PC-3 (cell line): Measurements from ENCODE around the gene MPDZ. TPM values are rescaled to one million over a fixed set of nuclear protein-coding genes. Genes with fewer than 3 reads are reported as not detected.
"Not testable (repeated sequence)": the region's sequence is repeated elsewhere in the genome, so short reads cannot be mapped to it uniquely, and the experiment has no call there.

ENCODE experiments used
- ATAC-seq: fragments of 200-7000 bp; cut with Tn5 transposase; 2 replicates; pipeline ENCODE4 v1.9.1; 2020; ENCODE audit warnings: mild to moderate bottlenecking, moderate library complexity
- BruUV-seq: library from RNA; stranded (reverse); fragments of 400-500 nt; replicated peaks from 2 replicates; lab custom pipeline; 2021; lab: Mats Ljungman, UMichigan
- CTCF ChIA-PET: fragments of 300-600 bp; sonication (Branson Sonifier 250); formaldehyde crosslinking; loops from one replicate; lab custom pipeline; 2022; ENCODE audit warnings: antibody characterized with exemption; lab: Charles Lee
- POLR2A ChIA-PET: fragments of 300-600 bp; sonication (Branson Sonifier 250); formaldehyde crosslinking; loops from one replicate; lab custom pipeline; 2022; ENCODE audit warnings: antibody characterized with exemption; ENCODE audit not compliant: unreplicated experiment; lab: Charles Lee
- DNase-seq: peaks from one replicate; pipeline ENCODE4 v3.0.0-alpha.2; 2015
- H2AFZ ChIP-seq: fragments of 300-600 bp; sonication (generic); 2 replicates; pipeline ENCODE4 v1.6.0; 2016; ENCODE audit warnings: antibody characterized with exemption, low read length
- H3F3A ChIP-seq: fragments of 300-600 bp; sonication (generic); one replicate; pipeline ENCODE4 v1.6.0; 2017; ENCODE audit warnings: antibody characterized with exemption, low read length, control low read depth, mild to moderate bottlenecking; ENCODE audit not compliant: unreplicated experiment
- H3K27ac ChIP-seq: fragments of 300-600 bp; sonication (generic); 2 replicates; pipeline ENCODE4 v1.5.1; 2016; ENCODE audit warnings: mild to moderate bottlenecking, low read length
- H3K27me3 ChIP-seq: fragments of 300-600 bp; sonication (generic); 2 replicates; pipeline ENCODE4 v1.6.1; 2016; ENCODE audit warnings: low read length, mixed read lengths
- H3K36me3 ChIP-seq: fragments of 300-600 bp; sonication (generic); 2 replicates; pipeline ENCODE4 v1.6.1; 2016; ENCODE audit warnings: low read depth, mixed run types, low read length, mixed read lengths
- H3K4me1 ChIP-seq: fragments of 300-600 bp; sonication (generic); 2 replicates; pipeline ENCODE4 v1.5.1; 2016; ENCODE audit warnings: low read length; ENCODE audit not compliant: insufficient read depth
- H3K4me2 ChIP-seq: fragments of 300-600 bp; sonication (generic); 2 replicates; pipeline ENCODE4 v1.6.0; 2016; ENCODE audit warnings: low read length
- H3K4me3 ChIP-seq: fragments of 300-600 bp; sonication (generic); 2 replicates; pipeline ENCODE4 v1.5.1; 2016; ENCODE audit warnings: mild to moderate bottlenecking, low read length, mixed read lengths
- H3K79me2 ChIP-seq: fragments of 300-600 bp; sonication (generic); 2 replicates; pipeline ENCODE4 v1.6.1; 2017; ENCODE audit warnings: low read length, mixed read lengths
- H3K9ac ChIP-seq: fragments of 300-600 bp; sonication (generic); 2 replicates; pipeline ENCODE4 v1.6.0; 2016; ENCODE audit warnings: mild to moderate bottlenecking, low read length
- H3K9me2 ChIP-seq: fragments of 300-600 bp; sonication (generic); replicated peaks from 2 replicates; pipeline ENCODE4 v1.6.1; 2016; ENCODE audit warnings: mixed run types, low read length, mixed read lengths
- H3K9me3 ChIP-seq: fragments of 300-600 bp; sonication (generic); 2 replicates; pipeline ENCODE4 v1.6.1; 2016; ENCODE audit warnings: low read length, mixed read lengths
- H4K20me1 ChIP-seq: fragments of 300-600 bp; sonication (generic); 2 replicates; pipeline ENCODE4 v1.6.1; 2016; ENCODE audit warnings: low read length, mixed read lengths
- CTCF ChIP-seq: fragments of 300-600 bp; sonication (generic); conservative IDR thresholded peaks from 2 replicates; pipeline ENCODE4 v1.5.1; 2017; ENCODE audit warnings: antibody characterized with exemption, low read depth, mild to moderate bottlenecking, low read length
- EZH2 ChIP-seq: fragments of 300-600 bp; sonication (generic); IDR thresholded peaks from one replicate; pipeline ENCODE4 v1.6.1; 2017; ENCODE audit warnings: antibody characterized with exemption, mild to moderate bottlenecking, low read length; ENCODE audit not compliant: unreplicated experiment
- EZH2phosphoT487 ChIP-seq: fragments of 300-600 bp; sonication (generic); IDR thresholded peaks from 2 replicates; pipeline ENCODE4 v1.6.1; 2018; ENCODE audit warnings: mild to moderate bottlenecking, antibody characterized with exemption, low read length, borderline replicate concordance
- intact Hi-C: fragments of 100-400 bp; cut with micrococcal nuclease; formaldehyde crosslinking; loops from 2 replicates; pipeline ENCODE4 v1.9.0; 2023
- total RNA-seq: library from RNA; depleted of rRNA; stranded (reverse); fragments of >200 nt; gene quantifications from 2 replicates; pipeline ENCODE4 v1.2.3, GENCODE V29; 2014

MPDZ gene
- total RNA-seq, 1 experiment from 2014 or later: 6.1 TPM

DNA sequence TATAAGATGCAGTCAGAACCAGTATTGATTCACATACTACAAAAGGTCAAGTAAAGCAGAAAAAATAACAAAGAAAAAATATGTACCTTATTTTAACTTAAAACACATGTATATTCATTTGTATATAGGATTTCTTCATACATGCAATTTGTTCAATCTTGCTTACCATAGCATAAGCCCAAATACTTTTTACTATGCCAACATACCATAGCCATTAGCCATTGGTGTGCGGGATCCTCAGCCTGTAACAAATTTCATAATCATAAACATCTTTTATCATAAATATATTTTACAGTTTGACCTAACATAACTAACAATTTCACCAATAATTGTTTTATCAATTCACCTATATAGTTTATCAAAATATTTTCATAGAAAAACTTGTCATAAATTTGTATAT lies 51.1 kb downstream of the MPDZ start:
- Histone ChIP-seq H3K27me3 (no peaks in the 10 kb centered on the region), H3K4me2 (no peak overlapping the region), H3K4me1 (no peaks in the 10 kb centered on the region), H3K9ac (no peak overlapping the region), H3K27ac (no peak overlapping the region), H3F3A (no peaks in the 10 kb centered on the region), H3K79me2 (no peaks in the 10 kb centered on the region), H3K9me3 (no peaks in the 10 kb centered on the region), H2AFZ (no peak overlapping the region), H3K36me3 (no peaks in the 10 kb centered on the region), H3K9me2 (no peaks in the 10 kb centered on the region), H3K4me3 (no peak overlapping the region), H4K20me1 (no peaks in the 10 kb centered on the region)
- DNase-seq (no peak), ATAC-seq (no peak)
- POLR2A ChIA-PET: no interaction called here
- CTCF ChIA-PET: no interaction called here
- intact Hi-C loops: no loop called here
- no TSS peak for BruUV-seq
- TF ChIP-seq EZH2: no peak

DNA sequence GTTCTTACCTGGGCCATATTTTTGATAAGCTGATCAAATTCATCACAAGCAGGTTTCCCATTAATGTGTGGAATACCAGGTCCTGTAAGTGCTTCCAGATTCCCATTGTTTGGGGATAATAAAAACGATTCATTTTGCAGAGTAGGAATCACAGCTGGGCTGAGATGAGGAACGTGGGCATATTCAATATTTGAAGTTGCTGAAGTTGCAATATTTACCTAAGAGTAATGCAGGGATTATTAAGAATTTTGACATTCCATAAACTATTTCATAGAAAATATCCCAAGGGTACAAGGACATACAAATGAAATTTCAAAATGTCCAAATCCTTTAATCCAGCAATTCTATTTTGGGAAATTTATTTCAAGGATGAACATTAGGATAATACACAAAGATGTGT lies 55.1 kb downstream of the MPDZ start:
- intact Hi-C loops: no loop called here
- no peaks in the 10 kb centered on the region for H3F3A ChIP-seq
- H2AFZ ChIP-seq: no peak overlapping the region
- H4K20me1 ChIP-seq: no peaks in the 10 kb centered on the region
- POLR2A ChIA-PET: no interaction called here
- H3K4me3 ChIP-seq: no peak overlapping the region
- CTCF ChIA-PET: no interaction called here
- BruUV-seq: no TSS peak
- no peak overlapping the region for H3K27ac ChIP-seq
- no peak overlapping the region for H3K4me2 ChIP-seq
- no peaks in the 10 kb centered on the region for H3K79me2 ChIP-seq
- no peaks in the 10 kb centered on the region for H3K9me3 ChIP-seq
- no peak for TF ChIP-seq CTCF
- no peak for TF ChIP-seq EZH2phosphoT487
- no peak for TF ChIP-seq EZH2
- no peaks in the 10 kb centered on the region for H3K36me3 ChIP-seq
- ATAC-seq: no peak
- DNase-seq: no peak
- no peak overlapping the region for H3K9ac ChIP-seq
- no peaks in the 10 kb centered on the region for H3K9me2 ChIP-seq
- no peaks in the 10 kb centered on the region for H3K4me1 ChIP-seq
- no peaks in the 10 kb centered on the region for H3K27me3 ChIP-seq

- H3K9me2 ChIP-seq, H3K27ac ChIP-seq, POLR2A ChIA-PET, BruUV-seq, H3K9me3 ChIP-seq, H3K27me3 ChIP-seq, H3K4me1 ChIP-seq, H3K79me2 ChIP-seq, ATAC-seq, H2AFZ ChIP-seq, H3F3A ChIP-seq, intact Hi-C loops, DNase-seq, H3K4me2 ChIP-seq, H3K4me3 ChIP-seq, H3K36me3 ChIP-seq, H4K20me1 ChIP-seq, H3K9ac ChIP-seq: not testable (repeated sequence)
- CTCF ChIA-PET: interaction anchor here (0.6 kb wide), 1 partner anchor 34 kb away, joined by 3 read pairs; no protein-coding TSS in a partner anchor
Observed at GRCh38 chr9:13222733-13223132, 56.8 kb downstream of the MPDZ start.

- ChIA-PET CTCF (no interaction called here), POLR2A (no interaction called here)
- no TSS peak for BruUV-seq
- no peak overlapping the region for H3K4me3 ChIP-seq
- no peak overlapping the region for H3K9ac ChIP-seq
- no peaks in the 10 kb centered on the region for H3K9me2 ChIP-seq
- no peaks in the 10 kb centered on the region for H4K20me1 ChIP-seq
- no peaks in the 10 kb centered on the region for H3K9me3 ChIP-seq
- H3K4me1 ChIP-seq: no peaks in the 10 kb centered on the region
- ATAC-seq (no peak), DNase-seq (no peak)
- H3K27ac ChIP-seq: no peak overlapping the region
- H3K36me3 ChIP-seq: no peaks in the 10 kb centered on the region
- no peak overlapping the region for H3K4me2 ChIP-seq
- no peak for TF ChIP-seq EZH2phosphoT487
- TF ChIP-seq CTCF: no peak
- no peak for TF ChIP-seq EZH2
- intact Hi-C loops: no loop called here
- no peaks in the 10 kb centered on the region for H3F3A ChIP-seq
- no peaks in the 10 kb centered on the region for H3K79me2 ChIP-seq
- H2AFZ ChIP-seq: no peak overlapping the region
- H3K27me3 ChIP-seq: no peaks in the 10 kb centered on the region
Observed at GRCh38 chr9:13221741-13222140, 57.8 kb downstream of the MPDZ start.
